Measurements from ENCODE around the gene MEGF11.

Gene MEGF11

DNA sequence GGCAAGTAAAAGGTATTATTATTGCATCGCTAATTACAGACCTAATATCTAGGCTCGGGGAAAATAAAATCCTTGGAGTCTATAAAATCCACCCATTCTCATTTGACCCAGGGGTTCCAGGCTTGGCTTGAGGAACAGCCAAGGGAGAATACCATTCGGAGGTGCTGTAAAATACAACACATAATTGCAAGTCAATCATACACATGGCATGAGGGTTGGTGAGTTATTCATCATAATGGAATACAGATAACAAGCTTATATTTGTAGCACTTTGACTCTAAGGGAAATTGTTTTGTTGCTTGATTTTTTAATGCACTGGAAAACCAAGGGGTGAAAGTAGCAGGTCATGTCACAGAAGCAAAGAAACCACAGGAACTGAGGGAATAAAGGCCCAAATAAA, 23.0 kb upstream of the MEGF11 start:
- no peaks in the 10 kb centered on the region for H3K9me2 ChIP-seq (replicated peaks; ENCODE audit: low read depth, low read length)
- no peaks in the 10 kb centered on the region for H3K4me1 ChIP-seq (ENCODE audit: insufficient read depth, low read length, poor library complexity, severe bottlenecking)

DNA sequence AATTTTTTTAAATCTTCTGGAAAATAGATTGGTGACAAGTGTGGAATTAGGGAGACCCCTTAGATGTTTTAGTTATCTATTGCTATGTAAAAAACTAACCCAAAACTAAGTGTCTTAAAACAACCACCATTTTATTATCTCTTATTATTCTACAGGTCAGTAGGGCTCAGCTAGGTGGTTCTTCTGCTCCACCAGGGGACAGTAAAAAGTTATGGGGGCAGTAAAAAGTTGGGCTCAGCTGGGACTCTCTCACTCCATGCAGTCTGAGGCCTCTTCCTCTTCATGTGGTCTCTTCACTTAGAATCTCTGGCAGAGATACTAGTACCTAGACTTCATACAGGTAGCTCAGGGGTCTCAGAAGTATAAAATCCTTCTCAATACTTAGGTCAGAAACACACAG, 21.8 kb upstream of the MEGF11 start:
- H4K20me1 ChIP-seq (ENCODE audit: insufficient read depth, low read length, poor library complexity, severe bottlenecking) = no peaks in the 10 kb centered on the region
- H2AFZ ChIP-seq (ENCODE audit: low read length) = no peak overlapping the region
- H3K9me3 ChIP-seq (ENCODE audit: insufficient read depth, low read depth, low read length) = no peaks in the 10 kb centered on the region
- no peaks in the 10 kb centered on the region for H3K79me2 ChIP-seq (ENCODE audit: insufficient read depth, low read length)
- no peak overlapping the region for H3K4me3 ChIP-seq (ENCODE audit: low read length, poor library complexity, severe bottlenecking)
- no peak overlapping the region for H3K4me2 ChIP-seq (ENCODE audit: low read depth, low read length, poor library complexity, severe bottlenecking)
- H3K36me3 ChIP-seq (ENCODE audit: insufficient read depth, low read length) = no peaks in the 10 kb centered on the region
- no peaks in the 10 kb centered on the region for H3K9me2 ChIP-seq (replicated peaks; ENCODE audit: low read depth, low read length)
- TF ChIP-seq, protein P1, sequence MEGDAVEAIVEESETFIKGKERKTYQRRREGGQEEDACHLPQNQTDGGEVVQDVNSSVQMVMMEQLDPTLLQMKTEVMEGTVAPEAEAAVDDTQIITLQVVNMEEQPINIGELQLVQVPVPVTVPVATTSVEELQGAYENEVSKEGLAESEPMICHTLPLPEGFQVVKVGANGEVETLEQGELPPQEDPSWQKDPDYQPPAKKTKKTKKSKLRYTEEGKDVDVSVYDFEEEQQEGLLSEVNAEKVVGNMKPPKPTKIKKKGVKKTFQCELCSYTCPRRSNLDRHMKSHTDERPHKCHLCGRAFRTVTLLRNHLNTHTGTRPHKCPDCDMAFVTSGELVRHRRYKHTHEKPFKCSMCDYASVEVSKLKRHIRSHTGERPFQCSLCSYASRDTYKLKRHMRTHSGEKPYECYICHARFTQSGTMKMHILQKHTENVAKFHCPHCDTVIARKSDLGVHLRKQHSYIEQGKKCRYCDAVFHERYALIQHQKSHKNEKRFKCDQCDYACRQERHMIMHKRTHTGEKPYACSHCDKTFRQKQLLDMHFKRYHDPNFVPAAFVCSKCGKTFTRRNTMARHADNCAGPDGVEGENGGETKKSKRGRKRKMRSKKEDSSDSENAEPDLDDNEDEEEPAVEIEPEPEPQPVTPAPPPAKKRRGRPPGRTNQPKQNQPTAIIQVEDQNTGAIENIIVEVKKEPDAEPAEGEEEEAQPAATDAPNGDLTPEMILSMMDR (conservative IDR thresholded peaks at IDR 0.05; ENCODE audit: low read length) = no peak
- TF ChIP-seq EZH2phosphoT487 (IDR thresholded peaks at IDR 0.05; ENCODE audit: borderline replicate concordance) = no peak
- 0 out of 2 replicates have a peak, but pooled peaks cover 4% of the 10 kb centered on the region for H3F3A ChIP-seq (ENCODE audit: low read depth)
- H3K4me1 ChIP-seq (ENCODE audit: insufficient read depth, low read length, poor library complexity, severe bottlenecking) = no peaks in the 10 kb centered on the region
- no peaks in the 10 kb centered on the region for H3K27me3 ChIP-seq (ENCODE audit: insufficient read depth, low read length, poor library complexity, severe bottlenecking)
- no peak overlapping the region for H3K9ac ChIP-seq (ENCODE audit: low read depth, low read length, poor library complexity, severe bottlenecking)

More for the DNA sequence above, 23.0 kb upstream of the MEGF11 start:
- H3K9me3 ChIP-seq (ENCODE audit: insufficient read depth, low read depth, low read length) = no peaks in the 10 kb centered on the region
- no peaks in the 10 kb centered on the region for H3K36me3 ChIP-seq (ENCODE audit: insufficient read depth, low read length)
- H3K4me3 ChIP-seq (ENCODE audit: low read length, poor library complexity, severe bottlenecking) = no peak overlapping the region
- H3K4me2 ChIP-seq (ENCODE audit: low read depth, low read length, poor library complexity, severe bottlenecking) = no peak overlapping the region
- H3K27me3 ChIP-seq (ENCODE audit: insufficient read depth, low read length, poor library complexity, severe bottlenecking) = no peaks in the 10 kb centered on the region
- H3F3A ChIP-seq (ENCODE audit: low read depth) = no peaks in the 10 kb centered on the region
- no peak overlapping the region for H2AFZ ChIP-seq (ENCODE audit: low read length)
- H4K20me1 ChIP-seq (ENCODE audit: insufficient read depth, low read length, poor library complexity, severe bottlenecking) = no peaks in the 10 kb centered on the region
- H3K9ac ChIP-seq (ENCODE audit: low read depth, low read length, poor library complexity, severe bottlenecking) = no peak overlapping the region
- H3K79me2 ChIP-seq (ENCODE audit: insufficient read depth, low read length) = no peaks in the 10 kb centered on the region
- TF ChIP-seq EZH2phosphoT487 (IDR thresholded peaks at IDR 0.05; ENCODE audit: borderline replicate concordance) = no peak
- TF ChIP-seq, protein P1 (conservative IDR thresholded peaks at IDR 0.05; ENCODE audit: low read length) = no peak

DNA sequence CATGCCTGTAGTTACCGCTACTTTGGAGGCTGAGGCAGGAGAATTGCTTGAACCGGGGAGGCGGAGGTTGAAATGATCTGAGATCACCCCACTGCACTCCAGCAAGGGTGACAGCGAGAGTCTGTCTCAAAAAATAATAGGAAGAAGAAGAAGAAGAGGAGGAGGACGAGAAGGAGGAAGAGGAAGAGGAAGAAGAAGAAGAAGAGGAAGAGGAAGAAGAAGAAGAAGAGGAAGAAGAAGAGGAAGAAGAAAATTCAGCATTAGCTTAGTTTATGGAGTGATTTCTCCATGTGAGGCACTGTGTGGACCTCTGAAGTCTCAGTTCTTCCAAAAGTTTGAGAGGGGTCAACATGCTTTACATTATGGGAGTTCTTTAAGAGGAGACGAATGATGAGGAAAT, 17.4 kb upstream of the MEGF11 start:
- H2AFZ ChIP-seq (ENCODE audit: low read length) = no peak overlapping the region
- TF ChIP-seq, protein P1 (conservative IDR thresholded peaks at IDR 0.05; ENCODE audit: low read length) = no peak
- TF ChIP-seq EZH2phosphoT487 (IDR thresholded peaks at IDR 0.05; ENCODE audit: borderline replicate concordance) = no peak

More for the DNA sequence above, 17.4 kb upstream of the MEGF11 start:
- Histone ChIP-seq H4K20me1 (ENCODE audit: insufficient read depth, low read length, poor library complexity, severe bottlenecking) (no peaks in the 10 kb centered on the region), H3K9ac (ENCODE audit: low read depth, low read length, poor library complexity, severe bottlenecking) (no peak overlapping the region), H3F3A (ENCODE audit: low read depth) (peaks cover 9% of the 10 kb centered on the region; the same call in 1 of the 2 replicates), H3K4me1 (ENCODE audit: insufficient read depth, low read length, poor library complexity, severe bottlenecking) (peaks cover 16% of the 10 kb centered on the region), H3K4me3 (ENCODE audit: low read length, poor library complexity, severe bottlenecking) (no peak overlapping the region), H3K36me3 (ENCODE audit: insufficient read depth, low read length) (no peaks in the 10 kb centered on the region), H3K4me2 (ENCODE audit: low read depth, low read length, poor library complexity, severe bottlenecking) (no peak overlapping the region), H3K27me3 (ENCODE audit: insufficient read depth, low read length, poor library complexity, severe bottlenecking) (no peaks in the 10 kb centered on the region), H3K9me3 (ENCODE audit: insufficient read depth, low read depth, low read length) (no peaks in the 10 kb centered on the region), H3K9me2 (replicated peaks; ENCODE audit: low read depth, low read length) (no peaks in the 10 kb centered on the region), H3K79me2 (ENCODE audit: insufficient read depth, low read length) (no peaks in the 10 kb centered on the region)
